ENCODE data around the gene VAPB.

- TF ChIP-seq ZFP30 (CRISPR knock-in tag; IDR thresholded peaks at IDR 0.05) (no peak), RARB (CRISPR knock-in tag; IDR thresholded peaks at IDR 0.05) (no peak), CSDC2 (CRISPR knock-in tag; IDR thresholded peaks at IDR 0.05) (no peak), ZNF70 (CRISPR knock-in tag; IDR thresholded peaks at IDR 0.05) (no peak), CREB5 (CRISPR knock-in tag; IDR thresholded peaks at IDR 0.05; ENCODE audit: low read depth) (no peak), BACH2 (CRISPR knock-in tag; IDR thresholded peaks at IDR 0.05; ENCODE audit: borderline replicate concordance) (no peak), ZNF565 (CRISPR knock-in tag; conservative IDR thresholded peaks at IDR 0.05; ENCODE audit: low read depth) (no peak), ZFP3 (CRISPR knock-in tag; IDR thresholded peaks at IDR 0.05) (no peak), ARNTL (CRISPR knock-in tag; IDR thresholded peaks at IDR 0.05; ENCODE audit: borderline replicate concordance, low read depth) (no peak), ISL1 (CRISPR knock-in tag; IDR thresholded peaks at IDR 0.05) (no peak), ZC3H10 (CRISPR knock-in tag; IDR thresholded peaks at IDR 0.05) (no peak)
- TF ChIP-seq, protein P1, sequence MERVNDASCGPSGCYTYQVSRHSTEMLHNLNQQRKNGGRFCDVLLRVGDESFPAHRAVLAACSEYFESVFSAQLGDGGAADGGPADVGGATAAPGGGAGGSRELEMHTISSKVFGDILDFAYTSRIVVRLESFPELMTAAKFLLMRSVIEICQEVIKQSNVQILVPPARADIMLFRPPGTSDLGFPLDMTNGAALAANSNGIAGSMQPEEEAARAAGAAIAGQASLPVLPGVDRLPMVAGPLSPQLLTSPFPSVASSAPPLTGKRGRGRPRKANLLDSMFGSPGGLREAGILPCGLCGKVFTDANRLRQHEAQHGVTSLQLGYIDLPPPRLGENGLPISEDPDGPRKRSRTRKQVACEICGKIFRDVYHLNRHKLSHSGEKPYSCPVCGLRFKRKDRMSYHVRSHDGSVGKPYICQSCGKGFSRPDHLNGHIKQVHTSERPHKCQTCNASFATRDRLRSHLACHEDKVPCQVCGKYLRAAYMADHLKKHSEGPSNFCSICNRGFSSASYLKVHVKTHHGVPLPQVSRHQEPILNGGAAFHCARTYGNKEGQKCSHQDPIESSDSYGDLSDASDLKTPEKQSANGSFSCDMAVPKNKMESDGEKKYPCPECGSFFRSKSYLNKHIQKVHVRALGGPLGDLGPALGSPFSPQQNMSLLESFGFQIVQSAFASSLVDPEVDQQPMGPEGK (CRISPR knock-in tag; IDR thresholded peaks at IDR 0.05; ENCODE audit: borderline replicate concordance), result no peak
- TF ChIP-seq, protein P2, sequence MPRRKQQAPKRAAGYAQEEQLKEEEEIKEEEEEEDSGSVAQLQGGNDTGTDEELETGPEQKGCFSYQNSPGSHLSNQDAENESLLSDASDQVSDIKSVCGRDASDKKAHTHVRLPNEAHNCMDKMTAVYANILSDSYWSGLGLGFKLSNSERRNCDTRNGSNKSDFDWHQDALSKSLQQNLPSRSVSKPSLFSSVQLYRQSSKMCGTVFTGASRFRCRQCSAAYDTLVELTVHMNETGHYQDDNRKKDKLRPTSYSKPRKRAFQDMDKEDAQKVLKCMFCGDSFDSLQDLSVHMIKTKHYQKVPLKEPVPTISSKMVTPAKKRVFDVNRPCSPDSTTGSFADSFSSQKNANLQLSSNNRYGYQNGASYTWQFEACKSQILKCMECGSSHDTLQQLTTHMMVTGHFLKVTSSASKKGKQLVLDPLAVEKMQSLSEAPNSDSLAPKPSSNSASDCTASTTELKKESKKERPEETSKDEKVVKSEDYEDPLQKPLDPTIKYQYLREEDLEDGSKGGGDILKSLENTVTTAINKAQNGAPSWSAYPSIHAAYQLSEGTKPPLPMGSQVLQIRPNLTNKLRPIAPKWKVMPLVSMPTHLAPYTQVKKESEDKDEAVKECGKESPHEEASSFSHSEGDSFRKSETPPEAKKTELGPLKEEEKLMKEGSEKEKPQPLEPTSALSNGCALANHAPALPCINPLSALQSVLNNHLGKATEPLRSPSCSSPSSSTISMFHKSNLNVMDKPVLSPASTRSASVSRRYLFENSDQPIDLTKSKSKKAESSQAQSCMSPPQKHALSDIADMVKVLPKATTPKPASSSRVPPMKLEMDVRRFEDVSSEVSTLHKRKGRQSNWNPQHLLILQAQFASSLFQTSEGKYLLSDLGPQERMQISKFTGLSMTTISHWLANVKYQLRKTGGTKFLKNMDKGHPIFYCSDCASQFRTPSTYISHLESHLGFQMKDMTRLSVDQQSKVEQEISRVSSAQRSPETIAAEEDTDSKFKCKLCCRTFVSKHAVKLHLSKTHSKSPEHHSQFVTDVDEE (CRISPR knock-in tag; IDR thresholded peaks at IDR 0.05), result no peak
Measured at GRCh38 chr20:58444746-58445255, 55.8 kb downstream of the VAPB start.
